Large intestine (tissue), 3 donors: ENCODE data around the gene ITGA11. TPM values are rescaled to one million over a fixed set of nuclear protein-coding genes. Genes with fewer than 3 reads are reported as not detected.

Source experiments
- DNase-seq, 2 donors: peaks; one replicate each; pipeline versions ENCODE4 v3.0.0 to v3.0.0-alpha.2; 2013
- H3K27ac ChIP-seq: one replicate; pipeline ENCODE4 v1.5.1; 2013; ENCODE audit warnings: low read length
- H3K27me3 ChIP-seq: 2 replicates; pipeline ENCODE4 v1.6.1; 2013; ENCODE audit warnings: low read length; ENCODE audit not compliant: control insufficient read depth, insufficient read depth
- H3K36me3 ChIP-seq: 2 replicates; pipeline ENCODE4 v1.6.1; 2013; ENCODE audit warnings: low read length; ENCODE audit not compliant: control insufficient read depth, insufficient read depth
- H3K4me1 ChIP-seq: one replicate; pipeline ENCODE4 v1.6.1; 2013; ENCODE audit warnings: low read length; ENCODE audit not compliant: control insufficient read depth, insufficient read depth
- H3K4me3 ChIP-seq: one replicate; pipeline ENCODE4 v1.5.1; 2013; ENCODE audit warnings: low read length
- H3K9me3 ChIP-seq: one replicate; pipeline ENCODE4 v1.6.1; 2013; ENCODE audit warnings: mild to moderate bottlenecking, low read depth, low read length, moderate library complexity; ENCODE audit not compliant: control insufficient read depth
- WGBS: methylation state at CpG from one replicate; pipeline ENCODE4 v1.1.5; 2013; ENCODE audit warnings: low lambda C conversion rate; ENCODE audit not compliant: insufficient coverage; 5-methylcytosine and 5-hydroxymethylcytosine counted together
- polyA plus RNA-seq: library from polyadenylated mRNA; unstranded; fragments of 120-200 nt; gene quantifications from one replicate; pipeline ENCODE4 v1.2.1, GENCODE V29; 2013

Gene ITGA11
- polyA plus RNA-seq, 1 donor = 1.8 TPM

DNA sequence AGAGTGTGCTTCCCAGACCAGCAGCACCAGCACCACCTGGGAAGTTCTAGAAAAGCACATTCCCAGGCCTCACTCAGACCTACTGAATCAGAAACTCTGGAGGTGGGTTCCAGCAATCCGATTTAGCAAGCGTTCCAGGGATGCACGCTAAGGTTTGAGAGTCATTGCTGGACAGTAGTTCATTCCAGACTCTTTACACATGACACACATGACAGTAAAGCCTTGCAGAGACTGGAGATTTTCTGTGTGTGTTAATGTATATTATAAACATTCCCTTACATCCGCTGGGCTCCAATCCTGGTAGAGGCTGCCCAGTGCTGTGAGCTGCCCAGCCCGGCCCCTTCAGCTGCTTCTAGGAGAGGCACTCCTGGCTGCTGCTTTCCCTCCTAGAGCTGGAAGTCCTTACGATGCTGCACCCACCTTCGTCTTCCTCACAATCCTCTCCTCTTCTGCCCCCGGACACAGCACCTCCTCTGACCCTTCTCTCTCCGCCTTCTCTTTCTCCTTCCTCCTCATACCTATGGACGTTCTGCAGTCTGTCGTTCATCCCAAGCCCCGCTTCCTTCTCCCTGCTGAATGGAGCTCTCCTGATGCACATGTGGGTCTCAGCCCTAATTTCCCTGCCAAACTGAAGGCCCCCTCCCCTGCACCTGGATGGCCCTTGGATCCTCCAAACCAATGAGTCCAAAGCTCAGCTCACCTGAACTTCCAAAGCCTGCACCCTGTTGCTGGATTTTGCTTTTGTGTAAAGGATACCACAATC is 44.4 kb downstream of the ITGA11 start:
- H3K27ac ChIP-seq = no peak overlapping the region
- no peak overlapping the region for H3K4me3 ChIP-seq
- no peaks in the 10 kb centered on the region for H3K9me3 ChIP-seq
- WGBS = 85% methylated on average over 6 of the region's 12 CpGs
- no peaks in the 10 kb centered on the region for H3K4me1 ChIP-seq
- no peak for DNase-seq
- H3K27me3 ChIP-seq = peaks cover 2% of the 10 kb centered on the region
- no peaks in the 10 kb centered on the region for H3K36me3 ChIP-seq

DNA sequence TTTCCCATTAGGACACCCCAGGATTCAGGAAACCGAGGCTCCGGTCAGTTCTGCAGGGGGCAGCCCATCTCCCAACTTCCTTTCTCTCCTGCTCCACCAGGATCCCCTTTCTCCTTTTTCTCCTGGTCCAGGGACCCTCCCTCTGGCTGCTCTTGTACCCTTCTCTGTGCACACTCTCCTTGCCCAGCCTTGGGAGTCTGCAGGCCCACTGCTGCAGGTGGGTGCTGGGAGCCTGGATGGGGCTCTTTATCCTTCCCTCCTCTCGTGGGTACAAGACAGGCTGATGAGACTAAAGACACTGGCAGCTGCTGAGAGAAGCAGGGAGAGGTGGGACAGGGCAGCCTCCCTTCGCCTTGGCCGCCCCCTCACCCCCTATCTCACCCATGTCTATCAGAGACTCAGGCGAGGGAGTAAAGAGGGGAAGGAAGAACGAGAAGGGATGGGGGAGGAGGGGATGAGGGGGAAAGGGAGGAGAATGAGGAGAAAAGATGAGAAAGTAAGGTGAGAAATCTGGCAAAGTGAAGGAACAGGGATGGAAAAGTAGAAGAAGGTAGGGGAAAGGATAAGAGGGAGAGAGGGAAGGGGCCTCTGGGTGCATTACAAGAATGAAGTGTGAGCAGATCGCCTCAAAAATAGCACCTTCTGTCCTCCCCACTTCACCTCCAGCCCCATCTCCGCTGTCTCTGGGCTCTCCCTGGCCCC is 45.2 kb downstream of the ITGA11 start:
- Histone ChIP-seq H3K4me1 (no peaks in the 10 kb centered on the region), H3K9me3 (no peaks in the 10 kb centered on the region), H3K27me3 (peaks cover 2% of the 10 kb centered on the region), H3K27ac (no peak overlapping the region), H3K36me3 (no peaks in the 10 kb centered on the region), H3K4me3 (no peak overlapping the region)
- 77% methylated on average over 3 of the region's 9 CpGs for WGBS
- no peak for DNase-seq

DNA sequence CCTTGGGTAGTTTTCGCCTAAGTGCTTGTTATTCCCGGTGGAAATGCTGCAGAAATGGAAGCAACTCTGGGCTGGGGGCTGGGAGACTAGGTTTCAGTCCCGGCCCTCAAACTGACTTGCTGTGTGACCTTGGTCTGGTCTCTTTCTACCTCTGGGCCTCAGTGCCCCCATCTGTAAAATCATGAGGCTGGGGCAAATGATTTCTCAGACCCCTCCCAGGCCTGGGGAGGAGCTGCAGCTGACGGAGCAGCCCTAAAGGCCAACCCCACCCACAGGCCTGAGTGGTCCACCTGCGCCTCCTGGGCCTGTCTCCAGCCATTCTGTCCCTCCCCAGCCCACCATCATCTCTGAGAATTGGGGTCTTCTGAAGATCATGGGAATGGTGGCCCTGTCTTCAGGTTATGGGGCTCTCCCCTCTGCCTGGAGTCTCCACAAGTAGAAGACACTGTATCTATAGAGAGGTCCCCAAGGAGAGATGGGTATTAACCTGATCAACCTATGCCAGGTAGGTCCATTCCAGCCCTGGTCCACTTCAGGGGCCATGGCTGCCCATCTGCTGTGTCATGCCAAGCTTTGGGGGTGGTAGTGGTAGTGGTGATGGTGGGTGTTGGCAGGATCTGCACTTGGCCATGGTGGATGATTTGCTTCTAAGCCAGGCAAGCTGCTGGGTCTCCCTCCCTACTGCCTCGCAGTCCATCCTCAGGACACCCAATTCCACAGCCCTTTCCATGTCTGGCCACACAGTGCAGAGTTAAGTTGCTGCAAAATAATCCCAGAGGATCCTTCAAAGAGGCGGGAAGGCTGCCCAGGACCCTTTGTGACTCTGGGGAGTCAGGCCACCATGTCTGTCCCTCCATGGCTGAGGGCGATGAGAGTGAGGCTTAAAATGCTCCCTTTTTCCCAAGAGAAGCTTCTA is 46.0 kb downstream of the ITGA11 start:
- peaks cover 2% of the 10 kb centered on the region for H3K27me3 ChIP-seq
- H3K36me3 ChIP-seq = no peaks in the 10 kb centered on the region
- H3K4me3 ChIP-seq = no peak overlapping the region
- H3K4me1 ChIP-seq = no peaks in the 10 kb centered on the region
- DNase-seq = no peak
- no peak overlapping the region for H3K27ac ChIP-seq
- WGBS = no CpG with 5 or more reads among the region's 8 CpGs
- H3K9me3 ChIP-seq = no peaks in the 10 kb centered on the region

DNA sequence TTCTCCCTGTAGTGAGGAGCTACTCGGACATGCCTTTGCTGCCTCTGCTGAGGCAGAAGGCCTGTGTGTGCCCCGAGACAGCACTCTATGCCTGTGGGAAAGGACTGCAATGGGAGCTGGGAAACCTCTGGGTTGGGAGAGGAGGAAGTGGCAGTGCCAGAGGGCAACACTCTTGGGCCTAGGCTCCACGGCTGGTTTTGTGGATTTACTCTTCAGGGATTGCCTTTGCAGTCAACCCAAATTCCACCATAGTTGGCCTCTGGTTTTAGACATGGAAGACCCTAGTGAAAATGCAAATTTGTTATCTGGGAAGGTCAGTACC is 46.8 kb downstream of the ITGA11 start:
- H3K27me3 ChIP-seq = peaks cover 2% of the 10 kb centered on the region
- H3K36me3 ChIP-seq = no peaks in the 10 kb centered on the region
- WGBS = no CpG with 5 or more reads among the region's 3 CpGs
- no peak overlapping the region for H3K4me3 ChIP-seq
- H3K9me3 ChIP-seq = no peaks in the 10 kb centered on the region
- no peak for DNase-seq
- H3K27ac ChIP-seq = no peak overlapping the region
- H3K4me1 ChIP-seq = no peaks in the 10 kb centered on the region

DNA sequence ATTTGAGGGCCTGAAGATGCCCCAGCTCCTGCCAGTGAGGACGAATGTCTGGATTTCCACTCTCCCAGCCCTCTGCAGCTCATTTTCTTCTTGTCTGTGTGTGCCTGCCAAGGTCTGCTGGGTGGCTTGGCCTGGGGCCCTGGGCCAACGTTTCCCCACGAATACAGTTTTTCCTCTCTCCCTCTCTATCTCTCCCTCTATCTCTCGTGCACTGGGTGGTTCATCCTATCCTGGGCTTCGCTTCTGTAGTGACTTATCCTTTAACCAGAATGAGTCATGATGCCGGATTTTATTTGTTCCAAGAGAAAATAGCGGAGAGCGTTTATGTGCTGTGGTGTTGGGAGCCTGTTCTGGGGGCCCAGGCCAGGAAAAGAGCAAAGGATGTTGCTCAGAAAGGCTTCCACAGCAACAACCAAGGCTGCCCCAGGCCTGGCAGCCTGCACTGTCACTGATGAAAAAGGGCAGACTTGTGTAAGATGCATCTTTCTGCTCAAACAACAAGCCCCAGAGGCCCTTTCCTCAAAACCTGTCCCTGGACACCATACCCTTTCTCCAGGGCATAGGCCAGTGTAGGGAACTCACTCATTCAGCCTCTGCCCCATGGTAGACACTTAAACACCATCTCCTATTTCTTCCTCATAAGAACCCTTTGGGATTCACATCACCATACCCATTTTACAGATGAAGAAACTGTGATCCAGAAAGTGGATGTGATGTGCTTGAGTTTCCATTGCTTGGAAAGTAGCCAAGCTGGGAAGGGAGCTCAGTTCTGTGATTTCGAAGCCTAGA is 47.3 kb downstream of the ITGA11 start:
- Histone ChIP-seq H3K27ac (no peak overlapping the region), H3K9me3 (no peaks in the 10 kb centered on the region), H3K27me3 (peaks cover 2% of the 10 kb centered on the region), H3K4me3 (no peak overlapping the region), H3K36me3 (no peaks in the 10 kb centered on the region), H3K4me1 (no peaks in the 10 kb centered on the region)
- WGBS = 73% methylated on average over 2 of the region's 9 CpGs
- DNase-seq = no peak

DNA sequence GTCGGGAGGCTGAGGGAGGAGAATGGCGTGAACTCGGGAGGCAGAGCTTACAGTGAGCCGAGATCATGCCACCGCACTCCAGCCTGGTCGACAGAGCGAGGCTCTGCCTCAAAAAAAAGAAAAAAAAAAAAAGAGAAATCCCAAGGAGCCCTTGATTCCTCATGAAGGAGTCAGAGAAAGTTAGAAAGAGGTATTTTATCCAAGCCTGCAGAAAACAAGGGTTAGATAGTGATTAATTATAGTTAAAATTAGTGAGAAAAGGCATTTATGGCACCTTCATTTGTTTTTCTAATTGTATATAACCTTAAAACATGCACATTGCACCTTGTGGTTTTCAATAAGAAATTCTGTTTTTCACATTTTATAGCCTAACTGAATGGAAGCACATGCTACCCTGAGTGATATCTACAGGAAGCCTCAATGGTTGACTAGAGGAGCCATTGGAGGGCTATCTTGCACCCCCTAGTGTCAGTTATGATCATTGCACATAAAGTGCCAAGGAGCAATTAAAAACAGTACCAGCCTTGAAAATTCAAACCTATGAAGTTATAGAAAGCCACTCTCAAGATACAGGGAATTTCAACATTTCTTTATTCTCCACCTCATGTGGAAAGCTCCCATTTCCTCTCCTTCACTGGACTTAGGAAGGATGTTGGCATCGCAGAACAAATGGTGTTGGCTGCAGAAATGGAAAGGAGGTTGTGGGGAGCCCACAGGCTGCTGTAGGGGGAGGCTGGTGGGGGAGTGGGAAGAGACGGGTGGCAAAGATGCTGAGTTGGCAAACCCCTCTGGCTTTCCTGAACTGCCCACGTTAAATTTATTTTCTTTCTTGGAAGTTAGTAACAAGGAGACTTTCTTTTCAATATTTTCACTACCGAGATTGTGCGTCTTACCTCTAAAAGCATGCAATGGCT is 48.5 kb downstream of the ITGA11 start:
- peaks cover 2% of the 10 kb centered on the region for H3K27me3 ChIP-seq
- H3K4me3 ChIP-seq = no peak overlapping the region
- H3K4me1 ChIP-seq = no peaks in the 10 kb centered on the region
- no peak overlapping the region for H3K27ac ChIP-seq
- DNase-seq = no peak
- H3K36me3 ChIP-seq = no peaks in the 10 kb centered on the region
- WGBS = 83% methylated on average over 2 of the region's 12 CpGs
- H3K9me3 ChIP-seq = no peaks in the 10 kb centered on the region

DNA sequence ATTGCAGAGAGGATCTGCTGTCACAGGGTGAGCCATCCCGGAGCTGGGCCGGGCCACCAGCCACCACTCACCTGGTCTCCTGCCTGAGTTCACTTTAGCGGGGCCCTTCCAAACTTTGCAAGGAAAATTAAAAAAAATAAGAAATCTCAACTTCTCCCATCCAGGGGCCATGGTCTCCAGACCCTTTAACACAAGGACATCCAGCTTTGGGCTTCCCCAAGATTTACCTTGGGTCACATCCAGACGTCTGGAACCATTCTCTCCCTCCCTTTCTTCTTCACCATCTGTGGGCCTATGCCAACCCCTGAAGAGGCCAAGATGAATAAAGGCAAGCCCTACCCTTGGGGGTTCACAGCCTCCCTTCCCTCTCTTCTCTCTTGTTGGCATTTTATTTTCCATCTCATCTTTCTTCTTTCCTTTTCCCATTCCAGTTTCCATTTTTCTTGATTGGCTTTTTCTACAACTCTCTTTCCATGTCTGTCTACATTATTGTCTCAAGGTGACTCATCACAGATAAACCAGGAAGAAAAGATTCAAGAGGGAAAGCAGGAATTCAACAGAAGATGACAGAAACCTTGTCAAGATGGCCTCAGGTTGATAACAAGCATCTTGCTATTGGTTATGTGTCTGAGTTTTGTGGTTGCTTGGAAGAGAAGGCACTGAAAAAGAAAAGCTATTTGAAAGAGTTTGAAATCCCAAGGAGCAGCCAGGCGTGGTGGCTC is 49.5 kb downstream of the ITGA11 start:
- no peak overlapping the region for H3K27ac ChIP-seq
- no peaks in the 10 kb centered on the region for H3K9me3 ChIP-seq
- DNase-seq = no peak
- no CpG with 5 or more reads among the region's 5 CpGs for WGBS
- no peaks in the 10 kb centered on the region for H3K27me3 ChIP-seq
- no peaks in the 10 kb centered on the region for H3K36me3 ChIP-seq
- H3K4me1 ChIP-seq = no peaks in the 10 kb centered on the region
- H3K4me3 ChIP-seq = no peak overlapping the region

DNA sequence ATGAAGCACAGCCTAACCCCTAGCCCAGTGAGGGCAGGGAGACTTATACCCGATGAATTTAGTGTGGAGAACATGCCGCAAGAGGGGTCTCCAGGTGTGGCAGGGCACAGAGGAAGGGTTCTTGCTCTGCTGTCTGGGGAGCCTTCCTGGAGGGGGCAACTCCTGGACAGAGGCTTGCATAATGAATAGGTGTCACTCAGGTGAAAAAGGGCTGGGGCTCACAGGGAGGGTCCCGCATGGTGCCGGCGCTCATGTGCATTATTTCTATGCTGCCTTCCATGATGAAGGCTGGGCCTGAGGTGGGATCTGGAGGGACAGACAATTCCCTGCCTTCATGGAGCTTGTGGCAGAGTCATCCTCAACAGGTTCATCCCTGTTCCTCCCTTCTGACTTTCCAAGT is 51.5 kb downstream of the ITGA11 start:
- H3K36me3 ChIP-seq = no peaks in the 10 kb centered on the region
- H3K27me3 ChIP-seq = no peaks in the 10 kb centered on the region
- DNase-seq = no peak
- no peaks in the 10 kb centered on the region for H3K9me3 ChIP-seq
- no CpG with 5 or more reads among the region's 5 CpGs for WGBS
- H3K27ac ChIP-seq = no peak overlapping the region
- H3K4me1 ChIP-seq = no peaks in the 10 kb centered on the region
- no peak overlapping the region for H3K4me3 ChIP-seq

DNA sequence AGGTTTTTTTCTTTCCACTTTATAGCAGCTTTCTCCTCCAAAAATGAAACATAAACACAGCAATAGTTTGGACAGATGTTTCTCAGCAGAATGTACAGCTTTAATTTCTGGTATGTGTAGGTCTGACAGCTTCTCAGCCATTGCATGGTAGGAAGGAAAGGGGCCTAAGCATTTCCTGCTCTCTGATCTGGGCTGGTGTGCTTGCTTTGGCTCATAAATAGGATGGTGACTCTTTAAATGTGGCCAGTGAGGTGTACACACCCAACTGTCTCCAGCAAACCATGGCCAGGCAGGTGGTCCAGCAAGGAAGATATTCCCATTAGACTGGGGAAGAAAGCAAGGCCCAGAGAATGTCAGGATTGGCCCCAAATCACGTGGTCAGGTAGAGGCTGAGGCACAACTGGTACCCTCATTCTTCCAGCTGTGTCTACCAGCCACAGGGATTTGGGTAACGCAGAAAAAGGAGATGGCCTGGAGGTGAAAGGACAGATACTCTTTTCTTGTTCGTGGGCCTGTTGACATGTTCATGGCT is 52.1 kb downstream of the ITGA11 start:
- no peaks in the 10 kb centered on the region for H3K4me1 ChIP-seq
- WGBS = no CpG with 5 or more reads among the region's 3 CpGs
- no peak overlapping the region for H3K4me3 ChIP-seq
- DNase-seq = no peak
- no peaks in the 10 kb centered on the region for H3K27me3 ChIP-seq
- H3K27ac ChIP-seq = no peak overlapping the region
- no peaks in the 10 kb centered on the region for H3K9me3 ChIP-seq
- no peaks in the 10 kb centered on the region for H3K36me3 ChIP-seq
